GM12873 (cell line): ENCODE measurements around the gene SH2D1B.

ENCODE experiments used
- CTCF ChIP-seq: IDR thresholded peaks from 2 replicates; pipeline ENCODE4 v1.5.1; 2012; ENCODE audit warnings: low read depth, mild to moderate bottlenecking, moderate library complexity, low read length, control low read depth; ENCODE audit not compliant: insufficient read depth; ENCODE audit errors: missing control alignments

Gene SH2D1B

GRCh38 chr1:162364498-162364897, 47.4 kb downstream of the SH2D1B start:
- TF ChIP-seq CTCF: no peak

- TF ChIP-seq CTCF: no peak
Measured at GRCh38 chr1:162363823-162364222, 48.1 kb downstream of the SH2D1B start.

GRCh38 chr1:162361349-162361748, 50.6 kb downstream of the SH2D1B start:
- no peak for TF ChIP-seq CTCF

GRCh38 chr1:162360874-162361260, 51.1 kb downstream of the SH2D1B start:
- no peak for TF ChIP-seq CTCF

- no peak for TF ChIP-seq CTCF
Measured at GRCh38 chr1:162360237-162360873, 51.6 kb downstream of the SH2D1B start.

GRCh38 chr1:162359523-162360236, 52.3 kb downstream of the SH2D1B start:
- TF ChIP-seq CTCF: no peak

- no peak for TF ChIP-seq CTCF
Measured at GRCh38 chr1:162358928-162359327, 53.0 kb downstream of the SH2D1B start.
